SK-N-SH (cell line): ENCODE data around the gene SH3GLB1. TPM values are rescaled to one million over a fixed set of nuclear protein-coding genes. Genes with fewer than 3 reads are reported as not detected.

Experiments
- CTCF ChIA-PET: fragments of 300-600, 350-600 bp; formaldehyde crosslinking; extraction: SDS; loops from one replicate; lab custom pipeline; 2021; lab: Yijun Ruan, JAX
- POLR2A ChIA-PET: fragments of 350-600 bp; sonication (Branson Sonifier 250); formaldehyde crosslinking; extraction: SDS; loops from one replicate; lab custom pipeline; 2020; ENCODE audit warnings: antibody characterized with exemption, inconsistent platforms; lab: Yijun Ruan, JAX
- DNase-seq: peaks from one replicate; pipeline ENCODE4 v3.0.0; 2012
- H2AFZ ChIP-seq: fragments of 200-600 bp; sonication (generic); 2 replicates; pipeline ENCODE4 v1.8.1; 2016; ENCODE audit warnings: antibody characterized with exemption, mild to moderate bottlenecking, low read depth
- H3F3A ChIP-seq: fragments of 200-600 bp; sonication (generic); replicated peaks from 2 replicates; pipeline ENCODE3; 2016; ENCODE audit warnings: antibody characterized with exemption, mild to moderate bottlenecking; ENCODE audit not compliant: insufficient read depth
- H3K27ac ChIP-seq, 2 experiments: fragments of 200-500 bp in 1 of 2; fragments of 200-600 bp in 1 of 2; sonication (Bioruptor generic) in 1 of 2; sonication (generic), shearing (Covaris generic) in 1 of 2; 2 replicates each; pipeline versions ENCODE4 v1.5.1 to v1.6.1; 2014 to 2016; ENCODE audit warnings: low read depth in 2 of 2, inconsistent platforms in 1 of 2, low read length in 1 of 2, mild to moderate bottlenecking in 1 of 2, mixed read lengths in 1 of 2
- H3K27me3 ChIP-seq: fragments of 200-600 bp; sonication (generic), shearing (Covaris generic); 2 replicates; pipeline ENCODE4 v1.6.1; 2016; ENCODE audit warnings: mixed run types; ENCODE audit not compliant: insufficient read depth
- H3K36me3 ChIP-seq, 2 experiments: fragments of 200-500 bp in 1 of 2; fragments of 200-600 bp in 1 of 2; sonication (Bioruptor generic) in 1 of 2; sonication (generic) in 1 of 2; replicated peaks in 1 of 2; 2 replicates each; pipeline versions ENCODE3 to v1.5.1; 2014 to 2016; ENCODE audit warnings: low read length in 1 of 2, mild to moderate bottlenecking in 1 of 2; ENCODE audit not compliant: insufficient read depth in 2 of 2, control insufficient read depth in 1 of 2
- H3K4me1 ChIP-seq, 2 experiments: fragments of 200-500 bp in 1 of 2; fragments of 200-600 bp in 1 of 2; sonication (Bioruptor generic) in 1 of 2; sonication (generic), shearing (Covaris generic) in 1 of 2; 2 replicates each; pipeline versions ENCODE4 v1.5.1 to v1.6.1; 2014 to 2016; ENCODE audit warnings: low read depth in 1 of 2, low read length in 1 of 2, mixed run types in 1 of 2; ENCODE audit not compliant: insufficient read depth in 2 of 2, control insufficient read depth in 1 of 2
- H3K4me2 ChIP-seq: fragments of 200-600 bp; sonication (generic), shearing (Covaris generic); 2 replicates; pipeline ENCODE4 v1.6.1; 2017; ENCODE audit warnings: mixed run types
- H3K4me3 ChIP-seq, 2 experiments: fragments of 200-500 bp in 1 of 2; fragments of 200-600 bp in 1 of 2; sonication (Bioruptor generic) in 1 of 2; sonication (generic), shearing (Covaris generic) in 1 of 2; 2 replicates each; pipeline versions ENCODE4 v1.5.1 to v1.8.1; 2014 to 2016; ENCODE audit warnings: low read depth in 2 of 2, inconsistent platforms in 1 of 2, low read length in 1 of 2, mild to moderate bottlenecking in 1 of 2, mixed read lengths in 1 of 2, moderate library complexity in 1 of 2
- H3K79me2 ChIP-seq: fragments of 200-600 bp; sonication (generic); 2 replicates; pipeline ENCODE4 v1.8.1; 2017; ENCODE audit warnings: mild to moderate bottlenecking; ENCODE audit not compliant: insufficient read depth
- H3K9ac ChIP-seq: fragments of 200-600 bp; sonication (generic); 2 replicates; pipeline ENCODE4 v1.6.1; 2017; ENCODE audit warnings: mixed run types
- H3K9me2 ChIP-seq: fragments of 200-600 bp; sonication (generic); 2 replicates; pipeline ENCODE4 v1.6.1; 2017; ENCODE audit warnings: mixed run types
- H3K9me3 ChIP-seq: fragments of 200-600 bp; sonication (generic); 2 replicates; pipeline ENCODE4 v1.6.1; 2017; ENCODE audit warnings: mixed run types, mild to moderate bottlenecking, moderate library complexity
- H4K20me1 ChIP-seq: fragments of 200-600 bp; sonication (generic); 2 replicates; pipeline ENCODE4 v1.6.1; 2017; ENCODE audit warnings: mild to moderate bottlenecking, mixed run types; ENCODE audit not compliant: insufficient read depth
- CHD2 ChIP-seq: fragments of 150-350 bp; IDR thresholded peaks from 2 replicates; pipeline ENCODE4 v1.6.1; 2018; ENCODE audit warnings: low read length; ENCODE audit not compliant: partially characterized antibody
- FOSL2 ChIP-seq: IDR thresholded peaks from 2 replicates; pipeline ENCODE4 v1.4.0; 2012; ENCODE audit warnings: low read depth, mild to moderate bottlenecking, moderate library complexity, borderline replicate concordance
- FOXJ3 ChIP-seq: sonication (generic); formaldehyde crosslinking; IDR thresholded peaks from 2 replicates; pipeline ENCODE4 v1.5.1; 2020; ENCODE audit warnings: mild to moderate bottlenecking, missing genetic modification reagents
- GABPA ChIP-seq: IDR thresholded peaks from 2 replicates; pipeline ENCODE4 v1.4.0; 2012; ENCODE audit warnings: low read depth, mild to moderate bottlenecking
- GATA2 ChIP-seq: sonication (generic); formaldehyde crosslinking; IDR thresholded peaks from 2 replicates; pipeline ENCODE4 v1.5.0; 2020; ENCODE audit warnings: mild to moderate bottlenecking, missing genetic modification reagents
- JUND ChIP-seq: IDR thresholded peaks from 2 replicates; pipeline ENCODE4 v1.4.0; 2012
- MEF2A ChIP-seq: IDR thresholded peaks from 2 replicates; pipeline ENCODE4 v1.4.0; 2012; ENCODE audit warnings: low read depth, borderline replicate concordance
- MXI1 ChIP-seq: IDR thresholded peaks from 2 replicates; pipeline ENCODE4 v1.6.1; 2012; ENCODE audit warnings: mild to moderate bottlenecking, low read depth, low read length, improper control_type of control experiment
- NRF1 ChIP-seq: IDR thresholded peaks from 2 replicates; pipeline ENCODE4 v1.6.1; 2012; ENCODE audit warnings: low read depth, mild to moderate bottlenecking, low read length
- RAD21 ChIP-seq: IDR thresholded peaks from 2 replicates; pipeline ENCODE4 v1.6.1; 2012; ENCODE audit warnings: mild to moderate bottlenecking, low read length
- RCOR1 ChIP-seq: fragments of 150-350 bp; IDR thresholded peaks from 2 replicates; pipeline ENCODE4 v1.6.1; 2017; ENCODE audit warnings: antibody characterized with exemption, low read length
- RFX5 ChIP-seq: IDR thresholded peaks from 2 replicates; pipeline ENCODE4 v1.6.1; 2012; ENCODE audit warnings: mild to moderate bottlenecking, improper control_type of control experiment, low read length
- SIN3A ChIP-seq: IDR thresholded peaks from 2 replicates; pipeline ENCODE4 v1.6.1; 2012; ENCODE audit warnings: low read depth, mild to moderate bottlenecking, low read length, moderate library complexity, borderline replicate concordance
- SMC3 ChIP-seq: IDR thresholded peaks from 2 replicates; pipeline ENCODE4 v1.6.1; 2012; ENCODE audit warnings: low read depth, low read length, improper control_type of control experiment
- TAF1 ChIP-seq: IDR thresholded peaks from 2 replicates; pipeline ENCODE4 v1.6.1; 2012; ENCODE audit warnings: low read depth, mild to moderate bottlenecking, low read length, moderate library complexity, borderline replicate concordance
- WGBS: methylation state at CpG from one replicate; pipeline ENCODE4 v1.1.6; 2017; ENCODE audit warnings: low lambda C conversion rate; 5-methylcytosine and 5-hydroxymethylcytosine counted together
- polyA plus RNA-seq, 3 experiments: library from polyadenylated mRNA; depleted of rRNA; stranded (reverse); fragments of >200 nt; gene quantifications; 2 replicates each; pipeline ENCODE4 v1.2.3, GENCODE V29; 2012
- TF ChIP-seq, protein P1 (sequence below): fragments of 150-350 bp; IDR thresholded peaks from 2 replicates; pipeline ENCODE4 v1.6.1; 2017; ENCODE audit warnings: antibody characterized with exemption, low read length, low read depth, borderline replicate concordance
- TF ChIP-seq, protein P2 (sequence below): IDR thresholded peaks from 2 replicates; pipeline ENCODE4 v1.4.0; 2012; ENCODE audit warnings: low read depth, borderline replicate concordance
- TF ChIP-seq, protein P3 (sequence below): IDR thresholded peaks from 2 replicates; pipeline ENCODE4 v1.4.0; 2012; ENCODE audit warnings: low read depth, borderline replicate concordance
- TF ChIP-seq, protein P4 (sequence below): IDR thresholded peaks from 2 replicates; pipeline ENCODE4 v1.6.1; 2012; ENCODE audit warnings: mild to moderate bottlenecking, low read depth, low read length, moderate library complexity

The SH3GLB1 gene
- polyA plus RNA-seq, 1 of the 3 experiments (the other 2 are of a cell fraction), result 13.2 TPM

DNA sequence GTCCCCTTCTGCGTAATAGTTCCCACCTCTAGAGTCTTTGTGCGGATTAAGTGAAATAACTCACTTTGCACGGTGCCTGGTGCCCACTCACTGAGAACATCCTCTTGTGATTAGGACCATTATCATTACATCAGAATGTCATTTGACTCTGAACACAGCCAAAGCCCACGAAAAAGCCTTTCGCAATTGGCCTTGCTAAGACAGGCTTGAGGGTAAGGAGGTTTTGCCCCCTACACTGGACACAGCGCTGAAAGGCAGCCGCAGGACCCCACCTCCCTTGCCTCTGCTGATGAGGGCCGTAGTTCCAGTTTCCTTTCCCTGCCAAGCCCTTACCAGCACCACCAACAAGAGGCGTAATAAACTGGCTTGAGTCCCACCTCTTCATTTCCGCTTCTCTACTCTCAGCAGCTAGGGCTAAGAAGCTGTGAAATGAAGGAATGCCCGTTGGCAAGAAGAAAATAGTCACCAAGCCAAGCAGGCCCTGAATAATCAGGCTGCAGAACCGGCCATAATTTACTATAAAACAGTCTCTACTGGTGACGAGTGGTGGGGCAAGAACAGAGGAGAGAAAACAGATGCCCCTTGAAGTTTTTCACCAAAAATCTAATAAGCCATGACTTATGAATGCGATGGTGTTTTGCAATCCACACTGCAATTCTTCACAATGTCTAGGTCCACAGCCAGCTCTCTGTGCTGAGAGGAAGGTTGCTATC, 53.1 kb downstream of the SH3GLB1 start:
- H4K20me1 ChIP-seq, result no peaks in the 10 kb centered on the region
- no peak overlapping the region for H2AFZ ChIP-seq
- H3K4me3 ChIP-seq, result no peak overlapping the region
- no peaks in the 10 kb centered on the region for H3F3A ChIP-seq
- H3K9me2 ChIP-seq, result no peaks in the 10 kb centered on the region
- no peak overlapping the region for H3K9ac ChIP-seq
- CTCF ChIA-PET, result interaction anchor here (0.6 to 1.1 kb wide), 4 partner anchors 11 to 327 kb away, joined by 3 to 4 read pairs (median 4); no protein-coding TSS in a partner anchor
- POLR2A ChIA-PET, result no interaction called here
- H3K27ac ChIP-seq, result no peak overlapping the region
- H3K36me3 ChIP-seq, result no peaks in the 10 kb centered on the region
- no peak for TF ChIP-seq CHD2
- TF ChIP-seq JUND, result no peak
- TF ChIP-seq FOSL2, result no peak
- TF ChIP-seq, protein P1, sequence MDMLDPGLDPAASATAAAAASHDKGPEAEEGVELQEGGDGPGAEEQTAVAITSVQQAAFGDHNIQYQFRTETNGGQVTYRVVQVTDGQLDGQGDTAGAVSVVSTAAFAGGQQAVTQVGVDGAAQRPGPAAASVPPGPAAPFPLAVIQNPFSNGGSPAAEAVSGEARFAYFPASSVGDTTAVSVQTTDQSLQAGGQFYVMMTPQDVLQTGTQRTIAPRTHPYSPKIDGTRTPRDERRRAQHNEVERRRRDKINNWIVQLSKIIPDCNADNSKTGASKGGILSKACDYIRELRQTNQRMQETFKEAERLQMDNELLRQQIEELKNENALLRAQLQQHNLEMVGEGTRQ, result no peak
- TF ChIP-seq, protein P2, sequence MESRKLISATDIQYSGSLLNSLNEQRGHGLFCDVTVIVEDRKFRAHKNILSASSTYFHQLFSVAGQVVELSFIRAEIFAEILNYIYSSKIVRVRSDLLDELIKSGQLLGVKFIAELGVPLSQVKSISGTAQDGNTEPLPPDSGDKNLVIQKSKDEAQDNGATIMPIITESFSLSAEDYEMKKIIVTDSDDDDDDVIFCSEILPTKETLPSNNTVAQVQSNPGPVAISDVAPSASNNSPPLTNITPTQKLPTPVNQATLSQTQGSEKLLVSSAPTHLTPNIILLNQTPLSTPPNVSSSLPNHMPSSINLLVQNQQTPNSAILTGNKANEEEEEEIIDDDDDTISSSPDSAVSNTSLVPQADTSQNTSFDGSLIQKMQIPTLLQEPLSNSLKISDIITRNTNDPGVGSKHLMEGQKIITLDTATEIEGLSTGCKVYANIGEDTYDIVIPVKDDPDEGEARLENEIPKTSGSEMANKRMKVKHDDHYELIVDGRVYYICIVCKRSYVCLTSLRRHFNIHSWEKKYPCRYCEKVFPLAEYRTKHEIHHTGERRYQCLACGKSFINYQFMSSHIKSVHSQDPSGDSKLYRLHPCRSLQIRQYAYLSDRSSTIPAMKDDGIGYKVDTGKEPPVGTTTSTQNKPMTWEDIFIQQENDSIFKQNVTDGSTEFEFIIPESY, result no peak
- no peak for TF ChIP-seq SIN3A
- TF ChIP-seq GABPA, result no peak
- no peak for TF ChIP-seq RFX5
- TF ChIP-seq, protein P3, sequence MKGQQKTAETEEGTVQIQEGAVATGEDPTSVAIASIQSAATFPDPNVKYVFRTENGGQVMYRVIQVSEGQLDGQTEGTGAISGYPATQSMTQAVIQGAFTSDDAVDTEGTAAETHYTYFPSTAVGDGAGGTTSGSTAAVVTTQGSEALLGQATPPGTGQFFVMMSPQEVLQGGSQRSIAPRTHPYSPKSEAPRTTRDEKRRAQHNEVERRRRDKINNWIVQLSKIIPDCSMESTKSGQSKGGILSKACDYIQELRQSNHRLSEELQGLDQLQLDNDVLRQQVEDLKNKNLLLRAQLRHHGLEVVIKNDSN, result no peak
- no peak for TF ChIP-seq RAD21
- TF ChIP-seq GATA2, result no peak
- no peak for TF ChIP-seq TAF1
- TF ChIP-seq, all 33 proteins: peak for 0
- 63% methylated on average over 14 of the region's 14 CpGs for WGBS
- no peak for DNase-seq
- Histone ChIP-seq H3K4me2 (no peak overlapping the region), H3K27me3 (no peaks in the 10 kb centered on the region), H3K79me2 (no peaks in the 10 kb centered on the region), H3K4me1 (peaks cover 0 to 3% of the 10 kb centered on the region in 2 experiments; a peak in 1 of 4 replicates), H3K9me3 (no peaks in the 10 kb centered on the region)

DNA sequence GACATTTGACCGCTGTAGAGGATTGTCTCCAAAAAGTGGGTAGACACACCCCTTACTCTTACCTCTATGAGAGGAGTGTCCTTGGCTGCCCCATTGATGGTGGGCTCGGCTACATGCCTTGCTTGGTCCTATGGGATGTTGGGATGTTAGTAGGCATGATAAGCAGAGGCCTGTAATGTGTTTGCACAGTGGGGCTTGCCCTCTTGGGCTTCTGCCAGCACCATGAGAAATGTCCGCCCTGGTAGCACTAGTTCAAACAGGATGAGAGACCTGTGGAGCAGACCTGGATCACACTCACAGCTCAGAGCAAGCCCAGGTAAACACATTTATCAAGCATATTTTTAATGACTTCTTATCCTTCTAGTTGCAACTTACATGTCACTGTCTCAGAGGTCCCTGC, 54.2 kb downstream of the SH3GLB1 start:
- H3K4me1 ChIP-seq, result peaks cover 0 to 3% of the 10 kb centered on the region in 2 experiments; a peak in 1 of 4 replicates
- no peaks in the 10 kb centered on the region for H3K9me3 ChIP-seq
- DNase-seq, result no peak
- 92% methylated on average over 2 of the region's 3 CpGs for WGBS
- H4K20me1 ChIP-seq, result no peaks in the 10 kb centered on the region
- no peak overlapping the region for H2AFZ ChIP-seq
- no peak overlapping the region for H3K4me3 ChIP-seq
- no peaks in the 10 kb centered on the region for H3K27me3 ChIP-seq
- H3K9ac ChIP-seq, result no peak overlapping the region
- H3K9me2 ChIP-seq, result no peaks in the 10 kb centered on the region
- no peak overlapping the region for H3K4me2 ChIP-seq
- CTCF ChIA-PET, result interaction anchor here (0.8 to 1.5 kb wide), 3 partner anchors 10 to 16 kb away, joined by 3 to 4 read pairs (median 4); no protein-coding TSS in a partner anchor
- POLR2A ChIA-PET, result no interaction called here
- H3K79me2 ChIP-seq, result no peaks in the 10 kb centered on the region
- H3K27ac ChIP-seq, result no peak overlapping the region
- H3F3A ChIP-seq, result no peaks in the 10 kb centered on the region
- no peaks in the 10 kb centered on the region for H3K36me3 ChIP-seq
- TF ChIP-seq SIN3A (no peak), NRF1 (no peak), GABPA (no peak), MXI1 (no peak), MEF2A (no peak), TAF1 (no peak), FOXJ3 (CRISPR knock-in tag) (no peak), RCOR1 (no peak), SMC3 (no peak)
- TF ChIP-seq, protein P4, sequence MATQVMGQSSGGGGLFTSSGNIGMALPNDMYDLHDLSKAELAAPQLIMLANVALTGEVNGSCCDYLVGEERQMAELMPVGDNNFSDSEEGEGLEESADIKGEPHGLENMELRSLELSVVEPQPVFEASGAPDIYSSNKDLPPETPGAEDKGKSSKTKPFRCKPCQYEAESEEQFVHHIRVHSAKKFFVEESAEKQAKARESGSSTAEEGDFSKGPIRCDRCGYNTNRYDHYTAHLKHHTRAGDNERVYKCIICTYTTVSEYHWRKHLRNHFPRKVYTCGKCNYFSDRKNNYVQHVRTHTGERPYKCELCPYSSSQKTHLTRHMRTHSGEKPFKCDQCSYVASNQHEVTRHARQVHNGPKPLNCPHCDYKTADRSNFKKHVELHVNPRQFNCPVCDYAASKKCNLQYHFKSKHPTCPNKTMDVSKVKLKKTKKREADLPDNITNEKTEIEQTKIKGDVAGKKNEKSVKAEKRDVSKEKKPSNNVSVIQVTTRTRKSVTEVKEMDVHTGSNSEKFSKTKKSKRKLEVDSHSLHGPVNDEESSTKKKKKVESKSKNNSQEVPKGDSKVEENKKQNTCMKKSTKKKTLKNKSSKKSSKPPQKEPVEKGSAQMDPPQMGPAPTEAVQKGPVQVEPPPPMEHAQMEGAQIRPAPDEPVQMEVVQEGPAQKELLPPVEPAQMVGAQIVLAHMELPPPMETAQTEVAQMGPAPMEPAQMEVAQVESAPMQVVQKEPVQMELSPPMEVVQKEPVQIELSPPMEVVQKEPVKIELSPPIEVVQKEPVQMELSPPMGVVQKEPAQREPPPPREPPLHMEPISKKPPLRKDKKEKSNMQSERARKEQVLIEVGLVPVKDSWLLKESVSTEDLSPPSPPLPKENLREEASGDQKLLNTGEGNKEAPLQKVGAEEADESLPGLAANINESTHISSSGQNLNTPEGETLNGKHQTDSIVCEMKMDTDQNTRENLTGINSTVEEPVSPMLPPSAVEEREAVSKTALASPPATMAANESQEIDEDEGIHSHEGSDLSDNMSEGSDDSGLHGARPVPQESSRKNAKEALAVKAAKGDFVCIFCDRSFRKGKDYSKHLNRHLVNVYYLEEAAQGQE, result no peak
